ENCODE data around the gene GRAP2. TPM values are rescaled to one million over a fixed set of nuclear protein-coding genes. Genes with fewer than 3 reads are reported as not detected.
"Not testable (repeated sequence)": the region's sequence is repeated elsewhere in the genome, so short reads cannot be mapped to it uniquely, and the experiment has no call there.

GRAP2 gene
- total RNA-seq, 4 donors from 2014 or later: 3.8 to 10.5 (median 4.3) TPM

DNA sequence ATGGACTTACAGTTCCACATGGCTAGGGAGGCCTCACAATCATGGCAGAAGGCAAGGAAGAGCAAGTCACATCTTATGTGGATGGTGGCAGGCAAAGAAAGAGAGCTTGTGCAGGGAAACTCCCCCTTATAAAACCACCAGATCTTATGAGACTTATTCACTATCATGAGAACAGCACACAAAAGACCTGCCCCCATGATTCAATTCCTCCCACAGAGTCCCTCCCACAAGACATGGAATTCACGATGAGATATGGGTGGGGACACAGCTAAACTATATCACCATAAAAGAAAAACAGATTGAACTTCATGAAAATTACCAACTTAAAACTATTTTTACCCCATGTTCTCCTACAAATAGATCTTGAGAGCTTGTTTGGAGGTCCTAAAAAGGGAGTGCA is 26.9 kb upstream of the GRAP2 start:
- Histone ChIP-seq H3K4me1 (no peaks in the 10 kb centered on the region), H3K36me3 (no peaks in the 10 kb centered on the region), H3K9me3 (no peaks in the 10 kb centered on the region), H3K27ac (no peak overlapping the region), H3K4me3 (no peak overlapping the region), H3K27me3 (no peaks in the 10 kb centered on the region)
- DNase-seq (ENCODE audit: low spot score in 2 of 2): no peak
- WGBS, 2 donors: 13 to 29% methylated on average over 1 of the region's 1 CpG
- TF ChIP-seq EP300 (IDR thresholded peaks at IDR 0.05) (no peak), POLR2A (IDR thresholded peaks at IDR 0.05) (no peak)
- TF ChIP-seq, protein P1, sequence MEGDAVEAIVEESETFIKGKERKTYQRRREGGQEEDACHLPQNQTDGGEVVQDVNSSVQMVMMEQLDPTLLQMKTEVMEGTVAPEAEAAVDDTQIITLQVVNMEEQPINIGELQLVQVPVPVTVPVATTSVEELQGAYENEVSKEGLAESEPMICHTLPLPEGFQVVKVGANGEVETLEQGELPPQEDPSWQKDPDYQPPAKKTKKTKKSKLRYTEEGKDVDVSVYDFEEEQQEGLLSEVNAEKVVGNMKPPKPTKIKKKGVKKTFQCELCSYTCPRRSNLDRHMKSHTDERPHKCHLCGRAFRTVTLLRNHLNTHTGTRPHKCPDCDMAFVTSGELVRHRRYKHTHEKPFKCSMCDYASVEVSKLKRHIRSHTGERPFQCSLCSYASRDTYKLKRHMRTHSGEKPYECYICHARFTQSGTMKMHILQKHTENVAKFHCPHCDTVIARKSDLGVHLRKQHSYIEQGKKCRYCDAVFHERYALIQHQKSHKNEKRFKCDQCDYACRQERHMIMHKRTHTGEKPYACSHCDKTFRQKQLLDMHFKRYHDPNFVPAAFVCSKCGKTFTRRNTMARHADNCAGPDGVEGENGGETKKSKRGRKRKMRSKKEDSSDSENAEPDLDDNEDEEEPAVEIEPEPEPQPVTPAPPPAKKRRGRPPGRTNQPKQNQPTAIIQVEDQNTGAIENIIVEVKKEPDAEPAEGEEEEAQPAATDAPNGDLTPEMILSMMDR (IDR thresholded peaks at IDR 0.05): no peak

DNA sequence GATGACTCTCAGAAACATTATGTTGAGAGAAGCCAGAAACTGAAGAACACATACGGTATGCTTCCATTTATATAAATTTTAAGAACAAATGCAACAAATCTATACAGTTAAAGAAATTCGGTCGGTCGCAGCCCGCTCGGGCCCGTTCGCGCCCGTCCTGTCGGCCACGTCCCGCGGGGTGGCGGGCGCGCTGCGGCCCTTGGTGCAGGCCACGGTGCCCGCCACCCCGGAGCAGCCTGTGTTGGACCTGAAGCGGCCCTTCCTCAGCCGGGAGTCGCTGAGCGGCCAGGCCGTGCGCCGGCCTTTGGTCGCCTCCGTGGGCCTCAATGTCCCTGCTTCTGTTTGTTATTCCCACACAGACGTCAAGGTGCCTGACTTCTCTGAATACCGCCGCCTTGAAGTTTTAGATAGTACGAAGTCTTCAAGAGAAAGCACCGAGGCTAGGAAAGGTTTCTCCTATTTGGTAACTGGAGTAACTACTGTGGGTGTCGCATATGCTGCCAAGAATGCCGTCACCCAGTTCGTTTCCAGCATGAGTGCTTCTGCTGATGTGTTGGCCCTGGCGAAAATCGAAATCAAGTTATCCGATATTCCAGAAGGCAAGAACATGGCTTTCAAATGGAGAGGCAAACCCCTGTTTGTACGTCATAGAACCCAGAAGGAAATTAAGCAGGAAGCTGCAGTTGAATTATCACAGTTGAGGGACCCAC is 25.6 kb upstream of the GRAP2 start:
- not testable (repeated sequence) for H3K4me3 ChIP-seq; H3K27ac ChIP-seq; H3K4me1 ChIP-seq; H3K36me3 ChIP-seq; H3K27me3 ChIP-seq; DNase-seq (ENCODE audit: low spot score in 2 of 2); H3K9me3 ChIP-seq
- 89 to 94% methylated on average over 41 to 42 of the region's 42 CpGs for WGBS, 2 donors

DNA sequence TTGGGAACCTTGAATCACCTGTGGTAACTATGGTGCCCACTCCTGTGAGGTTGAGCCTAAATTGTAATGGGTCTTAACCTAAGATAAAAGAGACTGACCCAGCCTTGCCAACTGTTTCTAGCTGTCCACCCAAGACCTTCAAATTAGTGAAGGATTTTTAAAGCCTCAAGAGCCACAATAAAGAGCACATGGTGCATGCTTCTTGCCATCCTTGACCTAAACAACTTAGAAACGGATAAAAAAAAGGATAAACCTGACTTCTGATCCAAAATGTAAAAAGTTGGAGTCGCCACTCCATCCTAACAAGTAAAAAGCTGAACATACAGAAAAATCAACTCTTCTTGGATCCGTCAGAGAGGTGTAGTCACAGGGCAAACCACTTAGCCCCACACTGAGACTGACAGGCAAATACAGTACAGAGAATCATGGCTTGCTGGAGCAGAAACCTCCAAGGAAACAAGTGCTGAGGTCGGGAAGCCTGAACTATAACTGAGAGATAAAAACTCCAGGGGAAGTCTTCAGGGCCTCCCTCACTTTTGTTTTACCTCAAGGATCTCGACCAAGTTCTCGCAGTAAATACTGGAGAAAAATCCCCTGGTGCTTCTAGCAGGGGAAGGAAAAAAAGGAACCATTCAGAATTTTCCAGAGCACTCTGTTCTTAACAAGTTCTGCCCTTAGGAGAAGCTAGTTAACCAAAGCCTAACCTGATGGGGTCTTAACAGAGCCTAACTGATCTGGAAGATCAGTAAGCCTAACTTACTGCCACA is 23.6 kb upstream of the GRAP2 start:
- Histone ChIP-seq H3K9me3 (no peaks in the 10 kb centered on the region), H3K4me3 (no peak overlapping the region), H3K36me3 (no peaks in the 10 kb centered on the region), H3K27ac (no peak overlapping the region), H3K4me1 (no peaks in the 10 kb centered on the region), H3K27me3 (no peaks in the 10 kb centered on the region)
- DNase-seq (ENCODE audit: low spot score in 2 of 2): no peak
- 52 to 63% methylated on average over 6 of the region's 6 CpGs for WGBS, 2 donors
- TF ChIP-seq, protein P1 (IDR thresholded peaks at IDR 0.05): no peak
- TF ChIP-seq EP300 (IDR thresholded peaks at IDR 0.05): no peak
- TF ChIP-seq POLR2A (IDR thresholded peaks at IDR 0.05): no peak

DNA sequence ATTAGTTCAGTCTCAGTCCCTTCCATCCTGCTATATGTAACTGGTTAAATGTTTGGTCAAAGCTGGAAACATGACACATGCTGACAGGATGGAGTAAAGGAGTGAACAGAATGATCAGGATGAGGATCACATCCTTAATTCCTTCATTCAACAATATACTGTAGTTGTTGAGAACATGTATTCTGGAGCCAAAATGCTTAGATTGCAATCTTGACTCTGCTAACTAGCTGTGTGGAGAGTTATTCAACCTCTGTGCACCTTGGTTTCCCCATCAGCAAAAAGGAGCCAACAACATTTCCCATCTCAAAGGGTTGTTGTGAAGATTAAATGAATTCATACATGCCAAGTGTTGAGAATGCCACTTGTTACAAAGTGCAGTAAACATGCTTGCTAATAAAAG is 20.2 kb upstream of the GRAP2 start:
- no peaks in the 10 kb centered on the region for H3K27me3 ChIP-seq
- no peak for DNase-seq (ENCODE audit: low spot score in 2 of 2)
- H3K27ac ChIP-seq: no peak overlapping the region
- no peaks in the 10 kb centered on the region for H3K36me3 ChIP-seq
- H3K4me3 ChIP-seq: no peak overlapping the region
- TF ChIP-seq, protein P1 (IDR thresholded peaks at IDR 0.05): no peak
- no peak for TF ChIP-seq EP300 (IDR thresholded peaks at IDR 0.05)
- TF ChIP-seq POLR2A (IDR thresholded peaks at IDR 0.05): no peak
- H3K4me1 ChIP-seq: no peaks in the 10 kb centered on the region
- H3K9me3 ChIP-seq: no peaks in the 10 kb centered on the region

DNA sequence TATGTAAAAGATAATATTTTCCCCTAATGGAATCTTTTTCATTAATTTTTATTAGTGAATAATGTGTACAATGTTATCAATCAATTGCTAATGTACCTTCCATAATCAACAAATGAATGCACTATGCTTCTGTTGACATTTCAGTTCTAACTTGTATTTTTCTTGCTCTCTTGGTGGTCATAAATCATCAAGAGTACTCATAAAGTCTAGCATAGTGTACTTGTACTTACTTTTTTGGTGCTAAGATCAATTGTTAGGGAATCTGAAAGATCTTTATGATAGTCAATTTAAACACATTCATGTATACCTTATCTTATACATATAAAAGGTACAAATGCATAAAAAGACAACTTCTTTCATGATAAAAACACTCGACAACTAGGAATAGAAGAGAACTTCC is 17.8 kb upstream of the GRAP2 start:
- no peaks in the 10 kb centered on the region for H3K9me3 ChIP-seq
- H3K36me3 ChIP-seq: no peaks in the 10 kb centered on the region
- no peaks in the 10 kb centered on the region for H3K27me3 ChIP-seq
- DNase-seq (ENCODE audit: low spot score in 2 of 2): no peak
- no peak overlapping the region for H3K27ac ChIP-seq
- no peak overlapping the region for H3K4me3 ChIP-seq
- TF ChIP-seq, protein P1 (IDR thresholded peaks at IDR 0.05): no peak
- TF ChIP-seq POLR2A (IDR thresholded peaks at IDR 0.05) (no peak), EP300 (IDR thresholded peaks at IDR 0.05) (no peak)
- WGBS, 2 donors: 82 to 92% methylated on average over 1 of the region's 1 CpG
- H3K4me1 ChIP-seq: no peaks in the 10 kb centered on the region

DNA sequence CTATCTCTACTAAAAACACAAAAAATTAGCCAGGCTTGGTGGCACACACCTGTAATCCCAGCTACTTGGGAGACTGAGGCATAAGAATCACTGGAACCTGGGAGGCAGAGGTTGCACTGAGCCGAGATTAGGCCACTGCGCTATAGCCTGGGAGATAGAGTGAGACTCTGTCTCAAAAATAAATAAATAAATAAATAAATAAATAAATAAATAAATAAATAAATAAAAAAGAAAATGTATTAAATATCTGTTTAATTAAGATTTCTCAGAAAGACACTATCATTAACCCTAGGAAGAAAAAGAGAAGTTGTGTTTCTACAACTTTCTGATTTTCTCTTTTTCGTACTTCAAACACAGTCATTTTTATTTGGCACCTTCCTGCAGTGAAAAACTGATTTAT is 11.0 kb upstream of the GRAP2 start:
- not testable (repeated sequence) for H3K27me3 ChIP-seq; H3K4me1 ChIP-seq; H3K9me3 ChIP-seq; DNase-seq (ENCODE audit: low spot score in 2 of 2); H3K27ac ChIP-seq; H3K36me3 ChIP-seq; H3K4me3 ChIP-seq
- 94 to 98% methylated on average over 3 of the region's 3 CpGs for WGBS, 2 donors
